NT2/D1 (cell line): Measurements from ENCODE around the gene NCBP2L.
A peak's percentile ranks its signal among the peaks of the same experiment; 100 is the strongest.

Experiments
- DNase-seq: peaks from one replicate; pipeline ENCODE4 v3.0.0-alpha.2; 2011; ENCODE audit warnings: low read depth, low spot score
- H3K27me3 ChIP-seq: 2 replicates; pipeline ENCODE4 v1.6.0; 2011; ENCODE audit warnings: mild to moderate bottlenecking; ENCODE audit not compliant: insufficient read length, insufficient read depth
- H3K36me3 ChIP-seq: 2 replicates; pipeline ENCODE4 v1.6.1; 2011; ENCODE audit warnings: mild to moderate bottlenecking, low read length, mixed read lengths; ENCODE audit not compliant: insufficient read depth, insufficient read length
- H3K4me1 ChIP-seq: 2 replicates; pipeline ENCODE4 v1.5.1; 2011; ENCODE audit not compliant: insufficient read depth, insufficient read length
- H3K4me3 ChIP-seq: 2 replicates; pipeline ENCODE4 v1.5.1; 2011; ENCODE audit warnings: low read depth; ENCODE audit not compliant: insufficient read length
- H3K9ac ChIP-seq: 2 replicates; pipeline ENCODE4 v1.6.0; 2011; ENCODE audit warnings: low read depth; ENCODE audit not compliant: insufficient read length
- H3K9me3 ChIP-seq: 2 replicates; pipeline ENCODE4 v1.5.1; 2011; ENCODE audit warnings: mild to moderate bottlenecking, low read length; ENCODE audit not compliant: insufficient read depth
- SUZ12 ChIP-seq: IDR thresholded peaks from 2 replicates; pipeline ENCODE4 v1.6.1; 2011; ENCODE audit not compliant: insufficient read length, insufficient read depth; ENCODE audit errors: extremely low read depth
- YY1 ChIP-seq: IDR thresholded peaks from 2 replicates; pipeline ENCODE4 v1.6.1; 2011; ENCODE audit not compliant: insufficient read length, insufficient read depth
- ZNF274 ChIP-seq: IDR thresholded peaks from 2 replicates; pipeline ENCODE4 v1.6.1; 2011; ENCODE audit warnings: mild to moderate bottlenecking, low read depth, low read length

Gene NCBP2L

GRCh38 chrX:107742700-107743191, 34.8 kb upstream of the NCBP2L start:
- H3K9ac ChIP-seq: peak overlapping the region; percentile 66
- H3K4me3 ChIP-seq: peak overlapping the region; percentile 31
- H3K27me3 ChIP-seq: peaks cover 8% of the 10 kb centered on the region
- H3K36me3 ChIP-seq: no peaks in the 10 kb centered on the region
- H3K4me1 ChIP-seq: peaks cover 8% of the 10 kb centered on the region
- TF ChIP-seq ZNF274: no peak
- TF ChIP-seq YY1: no peak
- no peak for TF ChIP-seq SUZ12
- no peak for DNase-seq
- H3K9me3 ChIP-seq: no peaks in the 10 kb centered on the region

DNA sequence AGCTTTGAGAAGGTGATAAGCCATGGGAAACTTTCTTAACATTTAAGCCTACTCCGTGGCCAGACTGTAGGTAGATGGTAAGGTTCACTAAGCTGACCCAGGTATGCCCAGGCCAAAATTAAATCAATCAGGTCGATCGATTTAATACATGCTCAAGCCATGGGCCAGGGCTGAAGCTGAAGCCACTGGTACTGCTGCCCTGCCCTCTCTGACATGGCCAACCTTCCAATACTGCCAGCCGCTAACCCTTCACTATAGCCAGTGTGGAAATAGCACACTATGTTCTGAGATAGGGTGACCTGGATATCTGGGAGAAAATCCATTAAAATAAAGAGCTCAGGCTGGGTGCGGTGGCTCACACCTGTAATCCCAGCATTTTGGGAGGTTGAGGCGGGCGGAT, 33.5 kb upstream of the NCBP2L start:
- peaks cover 5% of the 10 kb centered on the region for H3K4me1 ChIP-seq
- DNase-seq: no peak
- no peak overlapping the region for H3K4me3 ChIP-seq
- no peak overlapping the region for H3K9ac ChIP-seq
- no peaks in the 10 kb centered on the region for H3K9me3 ChIP-seq
- H3K36me3 ChIP-seq: no peaks in the 10 kb centered on the region
- TF ChIP-seq YY1 (no peak), ZNF274 (no peak), SUZ12 (no peak)
- H3K27me3 ChIP-seq: peaks cover 8% of the 10 kb centered on the region

DNA sequence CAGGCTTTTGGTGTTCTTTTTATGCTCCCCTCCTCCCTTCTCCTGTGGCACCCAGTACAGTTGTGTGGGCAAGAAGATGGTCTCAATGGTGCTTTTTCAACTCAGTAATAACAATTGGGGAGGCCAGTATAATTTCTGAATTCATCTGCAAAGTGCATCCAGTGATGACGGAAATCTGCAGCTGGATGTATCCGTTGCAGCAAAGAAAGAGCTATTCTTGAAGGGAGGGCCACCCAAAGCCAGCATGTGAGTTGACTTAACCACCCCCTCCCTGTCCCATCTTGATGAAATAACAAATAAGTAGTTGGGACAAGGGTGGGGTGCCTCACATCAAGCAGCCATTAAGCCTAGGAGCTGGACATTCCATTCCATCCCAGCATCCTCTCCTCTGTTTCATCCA, 32.7 kb upstream of the NCBP2L start:
- no peak for DNase-seq
- no peak overlapping the region for H3K9ac ChIP-seq
- TF ChIP-seq YY1 (no peak), ZNF274 (no peak), SUZ12 (no peak)

GRCh38 chrX:107747596-107748161, 29.9 kb upstream of the NCBP2L start:
- peaks cover 6% of the 10 kb centered on the region for H3K4me1 ChIP-seq
- no peak overlapping the region for H3K9ac ChIP-seq
- H3K27me3 ChIP-seq: peaks cover 4% of the 10 kb centered on the region
- H3K36me3 ChIP-seq: no peaks in the 10 kb centered on the region
- no peak for TF ChIP-seq ZNF274
- no peak for TF ChIP-seq SUZ12
- no peak for TF ChIP-seq YY1
- DNase-seq: no peak
- H3K4me3 ChIP-seq: no peak overlapping the region
- H3K9me3 ChIP-seq: no peaks in the 10 kb centered on the region

More for the DNA sequence above, 32.7 kb upstream of the NCBP2L start:
- Histone ChIP-seq H3K4me1 (peaks cover 5% of the 10 kb centered on the region), H3K36me3 (no peaks in the 10 kb centered on the region), H3K4me3 (no peak overlapping the region), H3K9me3 (no peaks in the 10 kb centered on the region), H3K27me3 (peaks cover 8% of the 10 kb centered on the region)

- H3K4me3 ChIP-seq: no peak overlapping the region
- TF ChIP-seq YY1 (no peak), SUZ12 (no peak), ZNF274 (no peak)
- no peaks in the 10 kb centered on the region for H3K9me3 ChIP-seq
- H3K36me3 ChIP-seq: no peaks in the 10 kb centered on the region
- no peak for DNase-seq
- H3K9ac ChIP-seq: no peak overlapping the region
- peaks cover 4% of the 10 kb centered on the region for H3K27me3 ChIP-seq
- H3K4me1 ChIP-seq: peaks cover 8% of the 10 kb centered on the region
Measured at GRCh38 chrX:107748506-107748905, 29.0 kb upstream of the NCBP2L start.

GRCh38 chrX:107750263-107750662, 27.3 kb upstream of the NCBP2L start:
- H3K27me3 ChIP-seq: no peaks in the 10 kb centered on the region
- DNase-seq: no peak
- TF ChIP-seq ZNF274 (no peak), SUZ12 (no peak), YY1 (no peak)

DNA sequence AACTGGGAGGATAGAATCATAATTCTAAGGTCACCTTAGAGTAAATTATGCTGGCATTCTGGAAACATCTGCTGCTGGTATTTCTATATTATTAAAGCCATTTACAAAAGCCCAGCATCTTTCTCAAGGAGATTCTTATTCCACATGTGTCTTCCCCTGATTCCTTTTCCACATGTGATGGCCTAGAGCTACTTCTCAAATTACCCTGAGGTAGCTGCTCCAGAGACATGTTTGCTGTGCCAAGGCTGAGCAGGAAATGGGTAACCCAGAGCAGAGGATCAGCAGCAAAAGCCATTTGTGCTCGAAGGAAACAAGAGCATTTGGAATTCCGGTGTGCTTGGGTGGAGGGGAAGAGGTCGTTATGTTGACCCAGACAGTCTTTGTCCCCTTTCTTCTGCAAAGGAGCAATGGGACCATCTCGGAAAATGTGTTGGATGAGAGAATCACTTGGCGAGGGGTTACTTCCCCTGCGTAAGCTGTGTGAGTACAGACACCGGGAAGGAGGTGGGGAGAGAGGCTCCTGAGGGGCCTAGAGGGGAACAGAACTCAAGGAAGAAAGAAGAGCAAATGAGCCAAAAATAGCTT, 26.6 kb upstream of the NCBP2L start:
- Histone ChIP-seq H3K4me3 (no peak overlapping the region), H3K27me3 (no peaks in the 10 kb centered on the region), H3K9ac (no peak overlapping the region), H3K4me1 (peaks cover 8% of the 10 kb centered on the region), H3K9me3 (no peaks in the 10 kb centered on the region), H3K36me3 (no peaks in the 10 kb centered on the region)
- DNase-seq: no peak
- TF ChIP-seq ZNF274 (no peak), YY1 (no peak), SUZ12 (no peak)

More at GRCh38 chrX:107750263-107750662, 27.3 kb upstream of the NCBP2L start:
- Histone ChIP-seq H3K9ac (no peak overlapping the region), H3K4me3 (no peak overlapping the region), H3K4me1 (peaks cover 8% of the 10 kb centered on the region), H3K9me3 (no peaks in the 10 kb centered on the region), H3K36me3 (no peaks in the 10 kb centered on the region)
